HG02623 (cell line): ENCODE results near the gene CFAP100.

Experiments used
- ATAC-seq: cut with Tn5 transposase; IDR thresholded peaks from one replicate; pipeline ENCODE4 v1.9.1; 2021; ENCODE audit warnings: moderate library complexity; ENCODE audit not compliant: unreplicated experiment

Gene CFAP100

GRCh38 chr3:126399351-126399735, 4.6 kb downstream of the CFAP100 start:
- no peak for ATAC-seq

- ATAC-seq = no peak
Measured at GRCh38 chr3:126399756-126400155, 5.0 kb downstream of the CFAP100 start.

- no peak for ATAC-seq
Measured at GRCh38 chr3:126401611-126402160, 7.0 kb downstream of the CFAP100 start.

- ATAC-seq = no peak
Measured at GRCh38 chr3:126402178-126402577, 7.5 kb downstream of the CFAP100 start.

GRCh38 chr3:126402666-126403302, 8.1 kb downstream of the CFAP100 start:
- ATAC-seq = no peak

GRCh38 chr3:126406389-126407296, 11.9 kb downstream of the CFAP100 start:
- no peak for ATAC-seq

- ATAC-seq = no peak
Measured at GRCh38 chr3:126407412-126408044, 12.8 kb downstream of the CFAP100 start.

- ATAC-seq = no peak
Measured at GRCh38 chr3:126408099-126408498, 13.4 kb downstream of the CFAP100 start.

- ATAC-seq = no peak
Measured at GRCh38 chr3:126412841-126413692, 18.4 kb downstream of the CFAP100 start.

GRCh38 chr3:126413693-126414080, 19.0 kb downstream of the CFAP100 start:
- ATAC-seq = no peak

- no peak for ATAC-seq
Measured at GRCh38 chr3:126414406-126414805, 19.7 kb downstream of the CFAP100 start.

GRCh38 chr3:126414961-126415660, 20.4 kb downstream of the CFAP100 start:
- ATAC-seq = no peak

GRCh38 chr3:126415661-126416591, 21.2 kb downstream of the CFAP100 start:
- no peak for ATAC-seq

GRCh38 chr3:126416943-126417342, 22.2 kb downstream of the CFAP100 start:
- no peak for ATAC-seq

GRCh38 chr3:126417515-126417914, 22.8 kb downstream of the CFAP100 start:
- ATAC-seq = no peak

- no peak for ATAC-seq
Measured at GRCh38 chr3:126417981-126418530, 23.3 kb downstream of the CFAP100 start.

GRCh38 chr3:126418661-126419131, 24.0 kb downstream of the CFAP100 start:
- no peak for ATAC-seq

- no peak for ATAC-seq
Measured at GRCh38 chr3:126419151-126419703, 24.5 kb downstream of the CFAP100 start.
